Measurements from ENCODE around the gene NKAIN2. TPM values are rescaled to one million over a fixed set of nuclear protein-coding genes. Genes with fewer than 3 reads are reported as not detected.
A peak's percentile ranks its signal among the peaks of the same experiment; 100 is the strongest.
"Not testable (repeated sequence)": the region's sequence is repeated elsewhere in the genome, so short reads cannot be mapped to it uniquely, and the experiment has no call there.

The NKAIN2 gene
- total RNA-seq, 1 experiment from 2014 or later = not detected

- no peak for DNase-seq (ENCODE audit: low read depth in 1 of 2, low spot score in 2 of 2)
- no peaks in the 10 kb centered on the region for H3K27me3 ChIP-seq (replicated peaks)
- H3K9me3 ChIP-seq (replicated peaks) = no peaks in the 10 kb centered on the region
- H3K27ac ChIP-seq = no peak overlapping the region
- H3K4me3 ChIP-seq = no peak overlapping the region
- no peaks in the 10 kb centered on the region for H3K36me3 ChIP-seq
- no peaks in the 10 kb centered on the region for H3K4me1 ChIP-seq (replicated peaks)
Measured at GRCh38 chr6:124438546-124439065, 634.9 kb downstream of the NKAIN2 start.

GRCh38 chr6:124441450-124441849, 637.8 kb downstream of the NKAIN2 start:
- H3K27ac ChIP-seq = no peak overlapping the region
- no peaks in the 10 kb centered on the region for H3K36me3 ChIP-seq
- no peaks in the 10 kb centered on the region for H3K27me3 ChIP-seq (replicated peaks)
- DNase-seq (ENCODE audit: low read depth in 1 of 2, low spot score in 2 of 2) = no peak
- no peak overlapping the region for H3K4me3 ChIP-seq
- no peaks in the 10 kb centered on the region for H3K9me3 ChIP-seq (replicated peaks)
- no peaks in the 10 kb centered on the region for H3K4me1 ChIP-seq (replicated peaks)

GRCh38 chr6:124443541-124443940, 639.9 kb downstream of the NKAIN2 start:
- Histone ChIP-seq H3K4me1 (replicated peaks) (no peaks in the 10 kb centered on the region), H3K4me3 (no peak overlapping the region), H3K27ac (no peak overlapping the region), H3K9me3 (replicated peaks) (no peaks in the 10 kb centered on the region), H3K36me3 (no peaks in the 10 kb centered on the region), H3K27me3 (replicated peaks) (no peaks in the 10 kb centered on the region)
- DNase-seq (ENCODE audit: low read depth in 1 of 2, low spot score in 2 of 2) = no peak

GRCh38 chr6:124445581-124445980, 641.9 kb downstream of the NKAIN2 start:
- DNase-seq (ENCODE audit: low read depth in 1 of 2, low spot score in 2 of 2) = no peak
- no peaks in the 10 kb centered on the region for H3K9me3 ChIP-seq (replicated peaks)
- no peak overlapping the region for H3K4me3 ChIP-seq
- no peaks in the 10 kb centered on the region for H3K27me3 ChIP-seq (replicated peaks)
- no peaks in the 10 kb centered on the region for H3K36me3 ChIP-seq
- H3K27ac ChIP-seq = no peak overlapping the region
- no peaks in the 10 kb centered on the region for H3K4me1 ChIP-seq (replicated peaks)

- Histone ChIP-seq H3K27ac (no peak overlapping the region), H3K36me3 (no peaks in the 10 kb centered on the region), H3K4me1 (replicated peaks) (no peaks in the 10 kb centered on the region), H3K4me3 (no peak overlapping the region), H3K27me3 (replicated peaks) (no peaks in the 10 kb centered on the region), H3K9me3 (replicated peaks) (no peaks in the 10 kb centered on the region)
- DNase-seq (ENCODE audit: low read depth in 1 of 2, low spot score in 2 of 2) = no peak
Measured at GRCh38 chr6:124446961-124447360, 643.3 kb downstream of the NKAIN2 start.

GRCh38 chr6:124459268-124459667, 655.6 kb downstream of the NKAIN2 start:
- H3K4me1 ChIP-seq (replicated peaks) = no peaks in the 10 kb centered on the region
- H3K9me3 ChIP-seq (replicated peaks) = no peaks in the 10 kb centered on the region
- DNase-seq (ENCODE audit: low read depth in 1 of 2, low spot score in 2 of 2) = no peak
- H3K36me3 ChIP-seq = no peaks in the 10 kb centered on the region
- H3K4me3 ChIP-seq = no peak overlapping the region
- H3K27me3 ChIP-seq (replicated peaks) = no peaks in the 10 kb centered on the region; the same call in 1 of the 2 replicates
- no peak overlapping the region for H3K27ac ChIP-seq

GRCh38 chr6:124462750-124463149, 659.1 kb downstream of the NKAIN2 start:
- no peak overlapping the region for H3K27ac ChIP-seq
- H3K4me1 ChIP-seq (replicated peaks) = no peaks in the 10 kb centered on the region
- H3K27me3 ChIP-seq (replicated peaks) = no peaks in the 10 kb centered on the region
- H3K9me3 ChIP-seq (replicated peaks) = no peaks in the 10 kb centered on the region
- H3K4me3 ChIP-seq = no peak overlapping the region
- no peaks in the 10 kb centered on the region for H3K36me3 ChIP-seq
- no peak for DNase-seq (ENCODE audit: low read depth in 1 of 2, low spot score in 2 of 2)

GRCh38 chr6:124463271-124463670, 659.6 kb downstream of the NKAIN2 start:
- H3K9me3 ChIP-seq (replicated peaks) = no peaks in the 10 kb centered on the region
- H3K27me3 ChIP-seq (replicated peaks) = no peaks in the 10 kb centered on the region
- H3K4me1 ChIP-seq (replicated peaks) = no peaks in the 10 kb centered on the region
- no peak overlapping the region for H3K4me3 ChIP-seq
- DNase-seq (ENCODE audit: low read depth in 1 of 2, low spot score in 2 of 2) = no peak
- H3K27ac ChIP-seq = no peak overlapping the region
- H3K36me3 ChIP-seq = no peaks in the 10 kb centered on the region

GRCh38 chr6:124464600-124464999, 660.9 kb downstream of the NKAIN2 start:
- not testable (repeated sequence) for H3K27ac ChIP-seq; H3K4me1 ChIP-seq (replicated peaks); H3K36me3 ChIP-seq; H3K9me3 ChIP-seq (replicated peaks); H3K4me3 ChIP-seq; DNase-seq (ENCODE audit: low read depth in 1 of 2, low spot score in 2 of 2); H3K27me3 ChIP-seq (replicated peaks)

GRCh38 chr6:124466949-124467348, 663.3 kb downstream of the NKAIN2 start:
- Histone ChIP-seq H3K27ac (no peak overlapping the region), H3K36me3 (no peaks in the 10 kb centered on the region), H3K4me1 (replicated peaks) (no peaks in the 10 kb centered on the region), H3K9me3 (replicated peaks) (no peaks in the 10 kb centered on the region), H3K27me3 (replicated peaks) (no peaks in the 10 kb centered on the region), H3K4me3 (no peak overlapping the region)
- no peak for DNase-seq (ENCODE audit: low read depth in 1 of 2, low spot score in 2 of 2)

- Histone ChIP-seq H3K27ac (no peak overlapping the region), H3K4me3 (no peak overlapping the region), H3K27me3 (replicated peaks) (no peaks in the 10 kb centered on the region), H3K9me3 (replicated peaks) (no peaks in the 10 kb centered on the region), H3K4me1 (replicated peaks) (no peaks in the 10 kb centered on the region), H3K36me3 (no peaks in the 10 kb centered on the region)
- DNase-seq (ENCODE audit: low read depth in 1 of 2, low spot score in 2 of 2) = no peak
Measured at GRCh38 chr6:124467366-124467765, 663.7 kb downstream of the NKAIN2 start.

- H3K4me3 ChIP-seq = no peak overlapping the region
- H3K27ac ChIP-seq = no peak overlapping the region
- H3K4me1 ChIP-seq (replicated peaks) = no peaks in the 10 kb centered on the region
- H3K9me3 ChIP-seq (replicated peaks) = no peaks in the 10 kb centered on the region
- peaks cover 4% of the 10 kb centered on the region; the same call in 1 of the 2 replicates for H3K27me3 ChIP-seq (replicated peaks)
- no peak for DNase-seq (ENCODE audit: low read depth in 1 of 2, low spot score in 2 of 2)
- no peaks in the 10 kb centered on the region for H3K36me3 ChIP-seq
Measured at GRCh38 chr6:124470803-124471202, 667.1 kb downstream of the NKAIN2 start.

- no peak overlapping the region for H3K27ac ChIP-seq
- H3K27me3 ChIP-seq (replicated peaks) = peaks cover 4% of the 10 kb centered on the region; the same call in 1 of the 2 replicates
- H3K4me1 ChIP-seq (replicated peaks) = 0 out of 2 replicates have a peak, but pooled peaks cover 3% of the 10 kb centered on the region
- H3K4me3 ChIP-seq = no peak overlapping the region
- no peak for DNase-seq (ENCODE audit: low read depth in 1 of 2, low spot score in 2 of 2)
- no peaks in the 10 kb centered on the region for H3K36me3 ChIP-seq
- no peaks in the 10 kb centered on the region for H3K9me3 ChIP-seq (replicated peaks)
Measured at GRCh38 chr6:124475176-124475575, 671.5 kb downstream of the NKAIN2 start.

GRCh38 chr6:124478906-124479305, 675.2 kb downstream of the NKAIN2 start:
- no peaks in the 10 kb centered on the region for H3K36me3 ChIP-seq
- DNase-seq (ENCODE audit: low read depth in 1 of 2, low spot score in 2 of 2) = no peak
- no peak overlapping the region for H3K4me3 ChIP-seq
- H3K27me3 ChIP-seq (replicated peaks) = peaks cover 4% of the 10 kb centered on the region; the same call in 1 of the 2 replicates
- H3K27ac ChIP-seq = no peak overlapping the region
- no peaks in the 10 kb centered on the region for H3K9me3 ChIP-seq (replicated peaks)
- 0 out of 2 replicates have a peak, but pooled peaks cover 4% of the 10 kb centered on the region for H3K4me1 ChIP-seq (replicated peaks)

GRCh38 chr6:124479991-124480430, 676.3 kb downstream of the NKAIN2 start:
- no peak overlapping the region for H3K4me3 ChIP-seq
- H3K4me1 ChIP-seq (replicated peaks) = 0 out of 2 replicates have a peak, but pooled peaks cover 4% of the 10 kb centered on the region
- H3K9me3 ChIP-seq (replicated peaks) = no peaks in the 10 kb centered on the region
- no peaks in the 10 kb centered on the region for H3K36me3 ChIP-seq
- no peaks in the 10 kb centered on the region; the same call in 1 of the 2 replicates for H3K27me3 ChIP-seq (replicated peaks)
- no peak overlapping the region for H3K27ac ChIP-seq
- DNase-seq (ENCODE audit: low read depth in 1 of 2, low spot score in 2 of 2) = peak in 1 of 2 experiments; percentile 3
